Psoas muscle (tissue), 8 donors: ENCODE measurements around the gene ARAP1. TPM values are rescaled to one million over a fixed set of nuclear protein-coding genes. Genes with fewer than 3 reads are reported as not detected.

Experiments
- ATAC-seq, 4 donors: fragments of 200-7000 bp; cut with Tn5 transposase; one replicate each; pipeline ENCODE4 v1.9.1; 2020; ENCODE audit warnings: moderate library complexity in 3 of 4, mild to moderate bottlenecking in 2 of 4
- DNase-seq, 2 donors: peaks; one replicate each; pipeline ENCODE4 v3.0.0-alpha.2; 2020
- H3K27ac ChIP-seq: fragments of 200-600 bp; one replicate; pipeline ENCODE4 v1.8.0; 2022
- H3K27me3 ChIP-seq, 3 donors: fragments of 200-600 bp in 1 of 3; one replicate each; pipeline versions ENCODE4 v1.6.1 to v1.8.0; 2013 to 2022; ENCODE audit warnings: low read length in 2 of 3, mild to moderate bottlenecking in 2 of 3, moderate library complexity in 1 of 3; ENCODE audit not compliant: insufficient read depth in 3 of 3
- H3K36me3 ChIP-seq, 2 donors: fragments of 200-600 bp in 1 of 2; one replicate each; pipeline versions ENCODE4 v1.6.1 to v1.8.0; 2013 to 2022; ENCODE audit warnings: low read depth in 1 of 2, mild to moderate bottlenecking in 1 of 2, moderate library complexity in 1 of 2; ENCODE audit not compliant: insufficient read depth in 1 of 2
- H3K4me1 ChIP-seq: fragments of 200-600 bp; one replicate; pipeline ENCODE4 v1.8.0; 2022
- H3K4me3 ChIP-seq: fragments of 200-600 bp; one replicate; pipeline ENCODE4 v1.8.0; 2022; ENCODE audit warnings: mild to moderate bottlenecking
- H3K9me3 ChIP-seq: fragments of 200-600 bp; one replicate; pipeline ENCODE4 v1.8.0; 2022
- WGBS, 3 donors: extraction: QIAGEN DNeasy Blood & Tissue Kit; methylation state at CpG; one replicate each; pipeline versions ENCODE4 v1.1.6 to v1.1.7; 2013; 5-methylcytosine and 5-hydroxymethylcytosine counted together
- intact Hi-C, 2 donors: fragments of 100-400 bp; cut with DNase I; formaldehyde crosslinking; loops; one replicate each; pipeline versions ENCODE4 v1.11.0 to v1.14.2; 2022
- polyA plus RNA-seq, 3 donors: library from polyadenylated mRNA; stranded (reverse); fragments of 200-250 nt; gene quantifications; one replicate each; pipeline ENCODE4 v1.2.3, GENCODE V29; 2013
- total RNA-seq, 4 donors: library from RNA; stranded (reverse); fragmentation: NEBNext Ultra II Directional in 2 of 4; extraction: Animal tissue kit (Norgen Biotek cat#: 25700) in 2 of 4; gene quantifications; one replicate each; pipeline versions ENCODE4 v1.2.1 to v1.2.4, GENCODE V29; 2021 to 2023
- TF ChIP-seq, protein P1 (sequence below): fragments of 200-600 bp; IDR thresholded peaks from one replicate; pipeline ENCODE4 v1.8.0; 2022; ENCODE audit warnings: antibody characterized with exemption
- donor health status: healthy with polysubstance abuse.
- donor health status: DM: no; HTN: no; CAD: no; lungs with moderate emphysema.
- donor health status: Bipolar disorder and iron deficiency.
- donor health status: healthy.
- donor health status: DM: yes; HTN: yes; CAD: no.
- donor health status: DM: no; HTN: no; CAD: no.
- donor health status: DM: no; HTN: no; CAD: no.
- donor health status: DM: yes; HTN: yes; CAD: no.

ARAP1 gene
- total and polyA plus RNA-seq, 7 donors = 16.0 to 27.5 (median 18.6) TPM

DNA sequence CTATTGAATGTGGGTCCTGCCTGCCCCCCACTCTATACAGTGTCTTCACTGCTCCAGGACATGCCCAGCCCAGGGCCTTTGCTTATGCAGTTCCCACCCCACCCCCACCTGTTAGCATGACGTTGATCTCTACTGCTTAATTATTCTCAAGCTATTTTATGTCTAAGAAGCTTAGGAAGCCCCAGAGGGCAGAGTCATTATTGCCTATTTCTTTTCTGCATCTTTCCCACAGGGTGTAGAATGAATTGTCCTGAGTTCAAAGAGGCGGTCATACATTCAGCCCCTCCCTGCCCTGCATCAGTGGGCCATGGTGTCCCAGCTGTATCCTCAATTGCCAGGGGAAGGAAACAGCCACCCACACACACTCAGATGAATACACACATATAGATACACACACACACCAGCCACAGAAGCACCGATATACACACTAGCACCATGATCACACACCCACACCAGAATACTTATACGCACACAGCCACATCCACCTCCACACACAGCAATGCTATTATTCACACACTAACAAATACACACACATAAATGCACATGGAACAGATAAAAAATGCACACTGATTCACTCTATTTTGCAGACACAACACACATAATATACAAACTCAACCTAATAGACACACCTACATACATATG, 79.5 kb downstream of the ARAP1 start:
- peaks cover 0 to 59% (median 16%) of the 10 kb centered on the region in 3 donors for H3K27me3 ChIP-seq
- DNase-seq (no peak), ATAC-seq (no peak)
- no peak overlapping the region for H3K4me3 ChIP-seq
- H3K4me1 ChIP-seq = no peaks in the 10 kb centered on the region
- intact Hi-C loops = no loop called here
- H3K27ac ChIP-seq = no peak overlapping the region
- H3K9me3 ChIP-seq = no peaks in the 10 kb centered on the region
- TF ChIP-seq, protein P1, sequence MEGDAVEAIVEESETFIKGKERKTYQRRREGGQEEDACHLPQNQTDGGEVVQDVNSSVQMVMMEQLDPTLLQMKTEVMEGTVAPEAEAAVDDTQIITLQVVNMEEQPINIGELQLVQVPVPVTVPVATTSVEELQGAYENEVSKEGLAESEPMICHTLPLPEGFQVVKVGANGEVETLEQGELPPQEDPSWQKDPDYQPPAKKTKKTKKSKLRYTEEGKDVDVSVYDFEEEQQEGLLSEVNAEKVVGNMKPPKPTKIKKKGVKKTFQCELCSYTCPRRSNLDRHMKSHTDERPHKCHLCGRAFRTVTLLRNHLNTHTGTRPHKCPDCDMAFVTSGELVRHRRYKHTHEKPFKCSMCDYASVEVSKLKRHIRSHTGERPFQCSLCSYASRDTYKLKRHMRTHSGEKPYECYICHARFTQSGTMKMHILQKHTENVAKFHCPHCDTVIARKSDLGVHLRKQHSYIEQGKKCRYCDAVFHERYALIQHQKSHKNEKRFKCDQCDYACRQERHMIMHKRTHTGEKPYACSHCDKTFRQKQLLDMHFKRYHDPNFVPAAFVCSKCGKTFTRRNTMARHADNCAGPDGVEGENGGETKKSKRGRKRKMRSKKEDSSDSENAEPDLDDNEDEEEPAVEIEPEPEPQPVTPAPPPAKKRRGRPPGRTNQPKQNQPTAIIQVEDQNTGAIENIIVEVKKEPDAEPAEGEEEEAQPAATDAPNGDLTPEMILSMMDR = no peak
- WGBS, 3 donors = 60 to 69% (median 69%) methylated on average over 4 of the region's 4 CpGs
- H3K36me3 ChIP-seq = no peaks in the 10 kb centered on the region

DNA sequence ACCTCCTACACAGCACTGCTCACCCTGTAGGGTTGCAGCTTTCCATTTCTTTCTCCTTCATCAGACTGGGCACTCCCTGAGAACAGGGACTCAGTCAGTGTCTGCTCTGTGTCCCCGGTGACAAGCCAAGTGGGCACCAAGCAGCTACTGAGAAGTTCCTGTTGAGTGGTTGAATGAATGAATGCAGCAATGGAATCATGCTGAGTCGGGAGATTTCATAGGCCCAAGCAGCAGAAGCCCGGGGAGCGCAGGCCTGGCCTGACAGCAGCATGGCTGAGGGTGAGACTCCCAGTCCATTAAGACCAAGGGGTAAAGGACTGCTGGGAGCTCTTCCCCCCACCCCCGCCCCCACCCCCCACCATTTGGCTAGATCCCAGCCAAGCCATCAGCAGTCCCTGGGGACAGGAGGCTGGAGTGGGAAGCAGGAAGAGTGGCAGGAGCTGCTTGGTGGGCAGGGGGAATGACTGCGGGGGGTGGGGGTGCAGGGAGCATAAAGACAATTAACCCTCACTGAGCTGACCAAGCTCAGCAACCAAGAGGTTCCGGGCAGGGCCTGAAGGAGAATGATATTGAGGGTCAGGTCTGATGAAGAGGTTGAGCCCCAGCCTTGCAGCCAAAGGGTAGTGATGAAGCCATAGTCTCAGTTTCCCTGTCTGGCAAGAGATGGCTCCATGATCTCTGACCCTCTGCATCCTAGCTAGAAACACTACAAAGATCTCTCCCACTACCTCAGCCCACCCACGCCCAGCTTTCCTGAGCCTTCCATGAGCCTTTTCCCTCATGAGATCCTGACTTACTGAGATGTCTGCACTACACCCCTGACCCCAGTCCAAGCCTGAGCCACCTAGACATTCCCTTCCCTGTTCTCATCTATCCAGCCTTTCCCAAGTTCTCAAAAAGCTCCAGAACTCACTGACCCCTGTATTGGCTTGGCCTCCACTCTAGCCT, 80.8 kb downstream of the ARAP1 start:
- no peaks in the 10 kb centered on the region for H3K9me3 ChIP-seq
- H3K27ac ChIP-seq = no peak overlapping the region
- H3K36me3 ChIP-seq = no peaks in the 10 kb centered on the region
- WGBS, 3 donors = 47 to 50% (median 50%) methylated on average over 7 to 8 of the region's 8 CpGs
- TF ChIP-seq, protein P1 = no peak
- H3K4me1 ChIP-seq = no peaks in the 10 kb centered on the region
- intact Hi-C loops = no loop called here
- H3K27me3 ChIP-seq = peaks cover 0 to 46% (median 15%) of the 10 kb centered on the region in 3 donors
- no peak for ATAC-seq
- no peak for DNase-seq
- H3K4me3 ChIP-seq = no peak overlapping the region

DNA sequence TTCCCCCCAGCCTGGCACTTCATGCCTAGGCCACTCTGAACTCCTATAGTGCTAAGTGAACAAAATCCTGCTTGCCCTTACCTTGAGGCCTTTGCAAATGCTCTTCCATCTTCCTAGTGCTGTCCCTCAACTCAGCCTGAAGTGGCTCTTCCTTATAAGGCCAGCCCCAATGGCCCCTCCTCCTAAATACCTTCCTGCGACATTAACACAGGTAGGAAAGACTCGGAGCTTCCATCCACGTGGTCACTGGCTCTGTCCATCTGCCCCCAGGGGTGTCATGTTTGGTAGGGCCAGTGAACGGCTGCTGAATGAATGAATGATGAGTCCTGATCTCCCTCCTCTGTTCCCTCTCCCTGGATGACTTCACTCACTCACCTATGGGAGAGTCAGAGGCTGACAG, 82.2 kb downstream of the ARAP1 start:
- Histone ChIP-seq H3K36me3 (no peaks in the 10 kb centered on the region), H3K4me3 (no peak overlapping the region), H3K9me3 (no peaks in the 10 kb centered on the region), H3K27ac (no peak overlapping the region), H3K4me1 (no peaks in the 10 kb centered on the region), H3K27me3 (peaks cover 0 to 32% (median 7%) of the 10 kb centered on the region in 3 donors)
- intact Hi-C loops = no loop called here
- DNase-seq = no peak
- TF ChIP-seq, protein P1 = no peak
- ATAC-seq = no peak
- 46 to 50% (median 50%) methylated on average over 4 of the region's 4 CpGs for WGBS, 3 donors

DNA sequence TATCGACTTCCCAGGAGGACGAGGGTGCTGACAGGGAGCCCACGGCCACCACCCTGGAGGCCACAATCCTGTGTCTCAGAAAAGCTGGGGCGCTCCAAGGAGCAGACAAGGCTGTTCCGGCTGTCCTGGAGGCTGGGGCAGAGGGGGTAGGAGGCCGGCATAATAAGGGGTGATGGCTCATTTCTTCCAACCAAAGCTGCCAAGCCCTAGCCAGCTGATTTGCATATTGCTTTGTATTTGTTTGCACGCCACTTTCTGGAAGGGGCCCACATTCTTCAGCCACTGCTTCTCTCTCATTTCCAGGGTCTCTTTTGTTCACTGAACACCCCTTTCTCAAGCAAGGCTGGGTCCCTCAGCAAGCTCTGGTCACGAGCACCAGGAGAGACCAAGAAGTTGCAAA, 82.7 kb downstream of the ARAP1 start:
- H3K9me3 ChIP-seq = no peaks in the 10 kb centered on the region
- no peak overlapping the region for H3K4me3 ChIP-seq
- WGBS, 3 donors = 52 to 69% (median 63%) methylated on average over 8 of the region's 8 CpGs
- TF ChIP-seq, protein P1 = no peak
- no peak for ATAC-seq
- H3K27me3 ChIP-seq = peaks cover 0 to 27% (median 7%) of the 10 kb centered on the region in 3 donors
- no peaks in the 10 kb centered on the region for H3K4me1 ChIP-seq
- intact Hi-C loops = no loop called here
- no peak overlapping the region for H3K27ac ChIP-seq
- no peak for DNase-seq
- no peaks in the 10 kb centered on the region for H3K36me3 ChIP-seq
